GM20431 (cell line): ENCODE data around the gene APOBEC3A.
"Not testable (repeated sequence)": the region's sequence is repeated elsewhere in the genome, so short reads cannot be mapped to it uniquely, and the experiment has no call there.

Experiments used
- in situ Hi-C: fragments of 300-500 bp; cut with MseI, MboI; formaldehyde crosslinking; loops from one replicate; pipeline ENCODE4 v1.15.0; 2020; ENCODE audit warnings: low sequenced_read_pairs; ENCODE audit not compliant: unreplicated experiment

Gene APOBEC3A

DNA sequence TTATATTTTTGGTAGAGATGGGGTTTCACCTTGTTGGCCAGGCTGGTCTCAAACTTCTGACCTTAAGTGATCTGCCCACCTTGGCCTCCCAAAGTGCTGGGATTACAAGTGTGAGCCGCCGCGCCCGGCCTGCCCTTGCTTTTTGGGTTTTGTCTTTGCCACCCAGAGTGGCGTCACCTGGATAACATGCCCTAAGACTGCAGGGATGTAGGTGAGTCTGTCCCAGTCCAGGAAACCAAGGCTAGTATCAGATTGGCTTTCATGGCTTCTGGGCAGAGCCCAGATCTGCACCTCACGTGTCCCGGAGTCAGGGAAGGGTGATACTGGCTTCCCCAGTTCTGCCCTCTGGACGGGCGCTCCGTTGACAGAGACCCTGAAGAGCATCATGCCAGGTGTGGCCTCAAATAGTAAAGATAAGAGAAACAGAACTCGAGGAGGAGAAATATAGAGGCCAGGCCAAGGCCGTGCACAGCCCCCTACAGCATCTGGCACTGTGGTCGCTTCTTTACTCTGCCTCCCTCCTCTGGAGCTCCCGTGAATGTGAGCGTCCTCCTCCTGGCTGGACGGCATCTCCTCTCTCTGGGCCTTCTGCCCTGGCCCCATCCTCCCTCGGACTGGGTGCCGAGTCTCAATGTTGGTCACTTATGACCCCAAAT lies 16.9 kb downstream of the APOBEC3A start:
- in situ Hi-C loops, result no loop called here

DNA sequence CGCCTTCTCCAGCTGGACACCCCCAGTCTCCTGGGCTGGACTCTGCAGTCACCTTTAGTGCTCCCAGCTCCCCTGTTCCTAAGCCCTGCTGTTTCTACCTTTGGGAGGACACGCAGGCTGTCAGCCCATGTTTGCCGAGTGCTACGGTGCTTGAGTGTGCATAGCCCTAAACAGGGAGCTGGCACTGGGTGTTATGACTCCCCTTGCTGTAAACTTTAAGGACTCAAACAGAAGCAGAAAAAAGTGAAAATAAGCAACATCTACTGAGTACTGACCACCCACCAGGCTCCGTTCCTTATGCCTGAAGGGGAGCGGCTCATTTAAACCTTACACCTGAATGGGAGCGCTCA lies 17.4 kb downstream of the APOBEC3A start:
- in situ Hi-C loops, result no loop called here

DNA sequence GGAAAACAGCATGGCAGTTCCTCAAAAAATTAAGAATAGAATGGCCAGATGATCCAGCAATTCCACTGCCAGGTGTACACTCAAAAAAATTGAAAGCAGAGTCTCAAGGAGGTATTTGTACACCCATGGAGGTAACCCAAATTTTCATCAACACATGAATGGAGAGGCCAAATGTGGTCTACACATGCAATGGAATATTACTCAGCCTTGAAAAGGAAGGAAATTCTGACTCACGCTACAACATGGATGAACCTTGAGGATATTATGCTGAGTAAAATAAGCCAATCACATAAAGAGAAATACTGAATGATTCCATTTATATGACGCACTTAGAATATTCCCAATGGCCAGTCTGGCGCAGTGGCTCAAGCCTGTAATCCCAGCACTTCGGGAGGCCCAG lies 19.9 kb downstream of the APOBEC3A start:
- in situ Hi-C loops, result not testable (repeated sequence)

DNA sequence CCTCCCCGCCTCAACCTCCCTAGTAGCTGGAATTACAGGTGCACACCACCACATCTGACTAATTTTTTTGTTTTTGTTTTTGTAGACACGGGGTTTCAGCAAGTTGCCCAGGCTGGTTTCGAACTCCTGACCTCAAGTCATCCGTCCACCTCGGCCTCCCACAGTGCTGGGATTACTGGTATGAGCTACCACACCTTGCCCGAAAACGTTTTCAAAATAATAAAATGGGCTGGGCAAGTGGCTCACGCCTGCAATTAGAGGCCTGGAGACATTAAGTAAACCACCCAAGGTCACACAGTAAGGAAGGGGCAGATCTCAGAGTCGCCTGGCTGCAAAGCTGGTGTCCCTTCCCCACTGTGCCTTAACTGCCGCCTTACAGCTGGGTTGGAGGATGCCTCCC lies 23.2 kb downstream of the APOBEC3A start:
- in situ Hi-C loops, result not testable (repeated sequence)

DNA sequence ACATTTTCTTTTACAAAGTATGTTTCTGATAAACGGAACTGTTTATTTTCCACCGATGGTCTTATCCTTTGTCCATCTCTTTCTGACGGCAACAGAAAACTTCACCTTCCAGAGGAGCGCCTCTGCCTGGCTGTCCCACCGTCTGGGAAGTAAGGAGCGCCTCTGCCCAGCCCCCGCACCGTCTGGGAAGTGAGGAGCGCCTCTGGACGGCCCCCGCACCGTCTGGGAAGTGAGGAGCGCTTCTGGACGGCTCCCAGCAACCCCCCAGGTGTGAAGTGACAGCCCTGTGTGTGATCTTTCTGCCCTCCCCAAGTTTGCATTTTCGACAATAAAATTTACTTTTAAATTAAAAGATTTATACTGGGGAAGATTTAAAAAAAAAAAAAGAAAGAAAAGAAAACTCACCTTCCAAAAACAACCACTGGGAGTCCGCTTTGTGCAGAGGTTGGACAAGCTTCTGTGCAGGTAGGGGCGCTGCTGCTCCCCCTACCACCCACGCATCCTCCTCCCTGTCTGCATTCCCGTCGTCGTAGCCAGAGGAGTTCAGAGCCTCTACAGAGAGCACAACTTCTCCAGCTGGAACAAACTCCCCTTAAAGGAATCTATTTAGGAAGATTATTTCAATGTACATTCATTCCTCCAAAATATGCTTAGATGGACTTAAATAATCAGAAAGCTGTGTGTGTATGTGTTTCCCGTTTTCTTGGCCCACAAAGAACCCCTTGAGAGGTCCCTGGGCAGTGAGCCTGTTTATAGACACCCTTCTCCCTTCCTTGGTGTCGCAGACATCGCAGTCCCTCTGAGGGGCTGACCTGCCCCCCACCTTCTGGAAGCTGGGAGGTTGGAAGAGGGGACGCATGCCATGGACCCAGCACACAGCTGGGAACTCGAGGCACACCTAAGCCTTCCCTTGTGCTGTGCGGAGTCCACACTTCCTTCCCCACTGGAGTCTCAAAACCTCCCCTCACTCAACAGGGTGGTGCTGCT lies 23.9 kb downstream of the APOBEC3A start:
- in situ Hi-C loops, result no loop called here

DNA sequence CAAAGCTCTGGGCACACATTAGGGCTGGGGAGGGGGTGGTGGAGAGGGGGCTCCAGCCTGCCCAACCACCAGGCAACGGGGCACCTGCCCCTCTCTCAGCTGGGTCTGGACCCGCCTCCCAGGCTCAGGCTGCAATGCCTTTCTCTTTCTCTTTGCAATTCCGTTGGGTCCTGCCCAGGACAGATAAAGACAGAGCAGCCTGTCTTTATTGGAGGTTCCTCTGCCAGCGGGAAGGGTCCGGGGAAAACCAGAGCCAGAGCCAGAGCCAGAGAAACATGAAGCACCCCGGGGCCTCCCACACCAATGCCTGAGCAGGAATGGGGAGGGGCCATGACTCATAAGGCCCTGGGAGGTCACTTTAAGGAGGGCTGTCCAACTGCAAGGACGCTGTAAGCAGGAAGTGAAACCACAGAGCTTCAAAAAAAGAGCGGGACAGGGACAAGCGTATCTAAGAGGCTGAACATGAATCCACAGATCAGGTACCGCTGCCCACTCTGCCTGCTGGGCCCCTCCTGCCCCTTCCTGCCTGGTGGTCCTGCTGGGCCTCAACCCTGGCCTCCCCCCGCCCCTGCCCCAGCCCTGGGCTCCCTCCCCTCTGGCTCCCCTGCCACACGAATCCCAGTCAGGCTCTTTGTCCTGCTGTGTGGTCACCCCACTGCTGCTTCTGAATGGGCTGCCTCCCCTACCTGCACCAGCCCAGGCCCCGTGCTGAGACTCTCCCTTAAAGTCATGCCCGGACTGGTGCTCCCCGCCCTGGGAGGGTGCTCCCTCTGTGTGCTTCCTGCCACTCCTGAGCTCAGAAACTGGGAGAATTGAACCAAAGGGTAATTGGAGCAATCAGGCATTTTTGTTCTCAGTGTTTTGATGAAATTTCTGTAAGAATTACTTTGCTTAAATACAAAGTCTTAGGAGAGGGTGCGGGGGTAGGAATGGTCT lies 24.9 kb downstream of the APOBEC3A start, which contains the start of gene APOBEC3B:
Gene APOBEC3B, plus strand, starts transcription at position 356 of the 936 bp plus-strand sequence. Its CDS starts 107 bp downstream, at position 463.
- in situ Hi-C loops, result no loop called here

DNA sequence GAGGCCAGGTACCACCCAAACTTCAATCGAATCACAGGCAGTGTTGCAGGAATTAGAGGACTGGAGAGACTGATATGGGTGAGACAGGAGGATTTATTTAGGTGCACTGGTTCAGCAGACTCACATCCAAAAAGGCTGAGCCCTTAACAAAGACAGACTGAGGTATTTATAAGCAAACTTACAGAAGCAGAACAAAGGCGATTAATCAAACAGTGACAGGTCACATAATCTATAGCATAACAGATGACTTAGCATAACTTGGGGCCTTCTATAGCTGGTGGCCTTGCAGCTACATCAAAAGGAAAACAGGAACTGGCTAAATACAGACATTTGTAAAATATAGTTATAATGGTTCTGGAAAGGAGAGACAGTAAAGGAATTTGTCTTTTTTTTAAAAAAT lies 26.8 kb downstream of the APOBEC3A start:
- in situ Hi-C loops, result no loop called here

DNA sequence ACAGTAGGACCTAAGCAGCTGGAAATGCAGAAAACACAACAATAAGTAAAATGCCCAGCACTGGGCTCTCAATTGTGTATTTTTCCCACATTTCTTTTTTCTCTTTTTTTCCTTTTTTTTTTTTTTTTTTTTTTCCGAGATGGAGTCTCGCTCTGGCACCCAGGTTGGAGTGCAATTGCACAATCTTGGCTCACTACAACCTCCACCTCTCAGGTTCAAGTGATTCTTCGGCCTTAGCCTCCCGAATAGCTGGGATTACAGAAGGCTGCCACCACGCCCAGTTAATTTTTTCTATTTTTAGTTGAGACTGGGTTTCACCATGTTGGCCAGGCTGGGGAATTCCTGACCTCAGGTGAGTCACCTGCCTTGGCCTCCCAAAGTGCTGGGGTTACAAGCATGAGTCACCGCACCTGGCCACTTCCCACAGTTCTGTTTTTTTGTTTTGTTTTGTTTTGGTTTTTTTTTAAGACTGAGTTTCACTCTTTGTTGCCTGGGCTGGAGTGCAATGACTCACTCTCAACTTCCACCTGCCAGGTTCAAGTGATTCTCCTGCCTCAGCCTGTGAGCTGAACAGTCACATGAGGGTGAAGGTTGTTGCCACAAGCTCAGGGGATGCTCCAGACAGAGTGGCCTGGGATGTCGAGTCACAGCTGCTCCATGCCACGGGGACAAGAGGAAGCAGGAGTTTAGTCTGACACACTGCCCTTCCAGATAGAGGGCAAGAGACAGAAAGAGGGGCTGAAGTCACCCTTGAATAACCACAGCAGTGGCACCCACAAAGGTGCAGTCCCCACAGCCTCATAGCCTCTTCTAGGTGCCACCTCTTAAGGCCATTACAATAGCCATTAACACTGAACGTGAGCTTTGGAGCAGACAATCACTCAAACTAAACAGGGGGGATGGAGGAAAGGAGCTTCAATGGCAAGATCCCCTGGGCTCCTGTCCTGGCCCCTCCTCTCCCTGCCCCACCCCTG lies 27.7 kb downstream of the APOBEC3A start:
- in situ Hi-C loops, result not testable (repeated sequence)

DNA sequence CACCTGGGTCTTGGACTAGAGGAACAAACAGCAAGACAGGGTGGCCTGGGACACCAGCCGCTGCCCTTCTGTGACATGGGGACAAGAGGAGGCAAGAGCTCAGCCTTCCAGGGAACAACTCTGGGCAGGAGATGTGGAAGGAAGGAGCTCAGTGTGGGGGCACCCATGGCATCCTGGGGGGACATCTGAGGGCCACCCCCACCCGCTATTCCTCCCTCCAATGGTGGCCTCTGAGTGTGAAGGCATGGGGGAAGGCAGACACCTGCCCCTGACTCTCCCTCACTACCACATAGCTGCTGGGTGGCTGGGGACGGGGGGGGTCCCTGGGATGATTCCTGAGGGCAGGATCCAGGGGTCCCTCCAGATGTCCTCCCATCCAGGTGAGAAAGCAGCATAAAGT lies 29.2 kb downstream of the APOBEC3A start:
- in situ Hi-C loops, result no loop called here

DNA sequence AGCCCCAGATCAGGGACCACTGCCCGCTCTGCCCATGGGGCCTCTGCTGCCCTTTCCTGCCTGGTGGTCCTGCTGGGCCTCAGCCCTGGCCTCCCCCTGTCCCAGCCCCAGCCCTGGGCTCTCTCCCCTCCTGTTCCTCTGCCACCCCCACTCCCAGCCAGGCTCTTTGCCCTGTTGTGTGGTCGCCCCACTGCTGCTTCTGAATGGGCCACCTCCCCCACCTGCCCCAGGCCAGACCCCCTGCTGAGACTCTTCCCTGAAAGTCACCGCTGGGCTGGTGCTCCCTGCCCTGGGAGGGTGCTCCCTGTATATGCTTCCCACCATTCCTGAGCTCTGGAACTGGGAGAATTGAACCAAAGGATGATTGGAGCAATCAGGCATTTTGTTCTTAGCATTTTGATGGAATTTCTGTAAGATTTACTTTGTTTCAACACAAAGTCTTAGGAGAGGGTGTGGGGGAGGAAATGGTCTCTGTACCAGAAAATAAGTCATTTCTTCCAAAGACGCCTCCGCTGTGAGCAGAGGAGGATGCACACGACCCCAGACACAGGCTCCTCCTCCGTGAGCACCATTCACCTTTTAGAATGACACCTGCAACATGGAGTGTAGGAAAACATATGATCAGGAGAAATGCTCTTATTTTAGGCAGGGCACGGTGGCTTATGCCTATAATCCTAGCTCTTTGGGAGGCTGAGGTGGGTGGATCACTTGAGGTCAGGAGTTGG lies 29.9 kb downstream of the APOBEC3A start:
- in situ Hi-C loops, result no loop called here

DNA sequence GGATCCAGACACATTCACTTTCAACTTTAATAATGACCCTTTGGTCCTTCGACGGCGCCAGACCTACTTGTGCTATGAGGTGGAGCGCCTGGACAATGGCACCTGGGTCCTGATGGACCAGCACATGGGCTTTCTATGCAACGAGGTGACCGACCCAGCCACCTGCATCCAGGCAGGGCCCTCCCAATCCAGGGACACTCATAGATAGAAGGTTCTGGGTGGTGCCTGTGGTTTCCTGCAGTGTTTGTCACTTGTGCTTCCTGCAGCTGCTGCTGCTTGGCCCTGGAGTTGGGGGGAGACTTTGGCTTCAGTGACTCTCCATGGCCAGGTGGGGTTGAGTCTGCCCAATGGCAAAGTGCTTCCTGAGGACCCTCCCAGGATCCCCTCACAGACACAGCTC lies 32.1 kb downstream of the APOBEC3A start:
- in situ Hi-C loops, result no loop called here

DNA sequence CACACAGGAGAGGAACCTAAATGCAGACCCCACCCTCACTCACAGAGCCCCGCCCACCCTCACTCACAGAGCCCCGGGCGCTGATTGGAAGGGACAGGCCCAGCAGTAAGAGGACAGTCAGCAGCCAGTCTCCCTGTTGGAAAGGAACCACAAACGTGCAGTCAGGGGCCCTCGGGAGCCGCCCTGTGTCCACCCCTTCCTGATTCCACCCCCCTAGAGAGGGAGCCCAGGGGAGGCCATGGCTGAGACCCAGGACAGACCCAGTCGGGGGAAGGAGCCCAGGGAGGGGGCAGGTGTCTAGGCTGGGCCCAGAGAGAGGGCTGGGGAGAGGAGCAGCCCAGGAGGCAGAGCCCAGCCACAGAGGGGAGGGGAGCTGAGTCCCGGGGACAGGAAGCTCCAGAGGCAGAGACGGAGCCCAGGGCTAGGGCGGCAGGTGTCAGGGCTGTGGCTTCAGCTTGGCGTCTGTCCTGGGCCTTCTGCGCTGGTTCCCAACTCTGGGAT lies 35.5 kb downstream of the APOBEC3A start:
- in situ Hi-C loops, result not testable (repeated sequence)

DNA sequence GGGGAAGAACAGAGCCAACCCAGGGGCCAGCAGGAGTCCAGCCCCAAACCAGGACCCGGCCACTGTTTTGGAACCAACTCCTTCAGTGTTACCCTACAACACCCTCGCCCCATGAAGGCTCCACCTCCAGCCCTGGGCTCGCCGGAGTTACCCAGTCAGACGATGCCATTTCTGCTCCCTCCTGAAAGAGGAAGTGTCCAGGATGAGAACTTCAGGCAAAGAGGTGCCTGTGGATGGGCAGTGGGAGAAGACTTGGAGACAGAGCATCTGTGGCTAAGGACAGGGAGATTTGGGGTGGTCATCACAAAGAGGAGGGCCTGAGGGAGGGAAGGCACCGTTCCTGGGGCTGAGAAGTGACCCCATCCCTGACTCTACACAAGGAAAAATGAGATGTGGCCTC lies 38.7 kb downstream of the APOBEC3A start:
- in situ Hi-C loops, result no loop called here

DNA sequence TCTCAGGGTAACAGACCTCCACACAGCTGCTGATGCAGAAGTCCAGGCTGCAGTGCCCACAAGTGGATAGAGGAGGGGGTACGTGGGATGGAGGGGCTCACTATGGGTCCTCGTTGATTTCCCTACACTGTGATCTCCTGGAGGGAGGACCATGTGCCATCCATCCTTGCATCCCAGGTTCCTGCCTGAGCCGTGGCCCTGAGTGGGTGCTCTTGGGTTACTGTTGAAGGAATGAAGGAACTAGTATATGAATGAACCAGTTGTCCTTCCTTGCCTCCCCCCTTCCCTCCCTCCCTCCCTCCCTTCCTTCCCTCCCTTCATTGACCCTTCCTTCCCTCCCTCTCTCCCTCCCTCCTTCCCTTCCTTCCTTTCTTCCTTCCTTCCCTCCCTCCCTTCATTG lies 40.1 kb downstream of the APOBEC3A start:
- in situ Hi-C loops, result no loop called here

DNA sequence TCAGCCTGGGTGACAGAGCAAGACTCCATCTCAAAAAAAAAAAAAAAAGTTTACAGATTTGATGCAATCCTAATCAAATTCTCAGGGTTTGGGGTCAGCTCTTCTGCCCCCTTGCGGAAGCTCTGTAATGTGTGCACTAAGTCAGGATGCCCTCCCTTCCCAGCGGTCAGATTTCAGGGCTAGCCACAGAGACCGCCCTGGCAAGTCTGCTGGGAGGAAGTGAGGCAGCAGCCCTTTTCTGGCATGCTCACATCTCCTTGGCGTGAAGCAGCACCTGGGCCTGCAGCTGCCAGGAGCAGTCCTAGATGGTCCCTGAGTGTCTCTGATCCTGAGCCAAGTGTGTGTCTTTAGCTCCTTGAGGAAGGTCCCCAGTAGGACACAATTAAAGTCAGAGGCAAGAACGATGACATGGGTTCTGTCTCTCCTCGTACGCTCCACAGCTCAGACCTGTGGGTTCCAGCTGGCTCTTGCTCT lies 45.8 kb downstream of the APOBEC3A start:
- in situ Hi-C loops, result loop anchor here (10.0 to 25.0 kb wide), 2 partner anchors 138 to 309 kb away; partner anchors contain the start of gene RPL3

DNA sequence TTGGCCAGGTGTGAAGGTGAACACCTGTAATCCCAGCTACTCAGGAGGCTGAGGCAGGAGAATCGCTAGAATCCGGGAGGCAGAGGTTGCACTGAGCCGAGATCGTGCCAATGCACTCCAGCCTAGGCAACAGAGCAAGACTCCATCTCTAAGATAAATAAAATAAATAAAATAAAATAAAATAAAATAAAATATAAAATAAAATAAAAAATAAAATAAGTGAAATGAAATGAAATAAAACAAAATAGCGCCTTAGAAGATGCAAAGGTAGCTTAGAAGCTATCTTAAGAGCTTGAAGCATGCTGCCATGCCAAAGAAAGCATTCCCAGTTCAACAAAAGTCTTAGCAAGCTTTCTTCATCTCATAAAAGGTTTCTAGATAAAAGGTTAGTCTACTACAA lies 49.8 kb downstream of the APOBEC3A start:
- in situ Hi-C loops, result loop anchor here (5.0 to 25.0 kb wide), 3 partner anchors 115 to 305 kb away; partner anchors contain the start of gene RPL3

DNA sequence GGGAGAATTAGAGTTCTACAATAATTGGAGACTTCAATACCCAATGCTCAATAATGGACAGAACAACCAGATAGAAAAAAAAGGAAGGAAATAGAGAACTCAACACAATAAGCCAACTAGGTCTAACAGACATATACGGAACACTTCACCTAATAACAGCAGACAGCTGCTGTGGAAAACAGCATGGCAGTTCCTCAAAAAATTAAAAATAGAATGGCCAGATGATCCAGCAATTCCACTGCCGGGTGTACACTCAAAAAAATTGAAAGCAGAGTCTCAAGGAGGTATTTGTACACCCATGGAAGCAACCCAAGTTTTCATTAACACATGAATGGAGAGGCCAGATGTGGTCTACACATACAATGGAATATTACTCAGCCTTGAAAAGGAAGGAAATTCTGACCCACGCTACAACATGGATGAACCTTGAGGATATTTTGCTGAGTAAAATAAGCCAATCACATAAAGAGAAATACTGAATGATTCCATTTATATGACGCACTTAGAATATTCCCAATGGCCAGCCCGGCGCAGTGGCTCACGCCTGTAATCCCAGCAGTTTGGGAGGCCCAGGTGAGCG lies 51.0 kb downstream of the APOBEC3A start:
- in situ Hi-C loops, result loop anchor here (5.0 to 25.0 kb wide), 3 partner anchors 114 to 304 kb away; partner anchors contain the start of gene RPL3
